Lung (tissue), 12 donors: ENCODE data around the gene CEACAM1. TPM values are rescaled to one million over a fixed set of nuclear protein-coding genes. Genes with fewer than 3 reads are reported as not detected.
"Not testable (repeated sequence)": the region's sequence is repeated elsewhere in the genome, so short reads cannot be mapped to it uniquely, and the experiment has no call there.

Source experiments
- ATAC-seq: fragments of 200-7000 bp; cut with Tn5 transposase; one replicate; pipeline ENCODE4 v1.9.1; 2020; ENCODE audit warnings: moderate number of reproducible peaks; ENCODE audit not compliant: insufficient read depth, low FRiP score
- DNase-seq, 3 donors: peaks; one replicate each; pipeline ENCODE4 v3.0.0-alpha.2; 2013 to 2017
- H3K27ac ChIP-seq, 2 donors: one replicate each; pipeline ENCODE4 v1.5.1; 2013; ENCODE audit warnings: mild to moderate bottlenecking in 2 of 2, moderate library complexity in 2 of 2, control low read depth in 1 of 2, inconsistent platforms in 1 of 2, low read depth in 1 of 2, low read length in 1 of 2
- H3K27me3 ChIP-seq, 3 donors: one replicate each; pipeline ENCODE4 v1.5.1; 2013; ENCODE audit warnings: low read length in 2 of 3; ENCODE audit not compliant: control insufficient read depth in 3 of 3, insufficient read depth in 3 of 3
- H3K36me3 ChIP-seq, 4 donors: one replicate each; pipeline ENCODE4 v1.5.1; 2013; ENCODE audit warnings: low read length in 4 of 4, mild to moderate bottlenecking in 1 of 4, moderate library complexity in 1 of 4; ENCODE audit not compliant: control insufficient read depth in 4 of 4, insufficient read depth in 4 of 4
- H3K4me1 ChIP-seq, 5 donors: one replicate each; pipeline ENCODE4 v1.5.1; 2013; ENCODE audit warnings: low read length in 5 of 5, mild to moderate bottlenecking in 2 of 5, moderate library complexity in 1 of 5; ENCODE audit not compliant: control insufficient read depth in 5 of 5, insufficient read depth in 5 of 5
- H3K4me3 ChIP-seq: one replicate; pipeline ENCODE4 v1.5.1; 2013; ENCODE audit warnings: mild to moderate bottlenecking, control low read depth, moderate library complexity
- H3K9ac ChIP-seq, 2 donors: one replicate each; pipeline ENCODE4 v1.5.1; 2013; ENCODE audit warnings: low read length in 2 of 2, control low read depth in 1 of 2; ENCODE audit not compliant: insufficient read depth in 1 of 2
- H3K9me3 ChIP-seq, 4 donors: one replicate each; pipeline ENCODE4 v1.5.1; 2013; ENCODE audit warnings: low read length in 3 of 4, mild to moderate bottlenecking in 1 of 4, moderate library complexity in 1 of 4; ENCODE audit not compliant: control insufficient read depth in 4 of 4, insufficient read depth in 3 of 4
- WGBS, 2 donors: extraction: QIAGEN DNeasy Blood & Tissue Kit; methylation state at CpG; one replicate each; pipeline ENCODE4 v1.1.7; 2013; 5-methylcytosine and 5-hydroxymethylcytosine counted together
- polyA plus RNA-seq, 2 donors: library from polyadenylated mRNA; stranded (reverse); fragments of 200-250 nt; gene quantifications; one replicate each; pipeline ENCODE4 v1.2.1, GENCODE V29; 2013
- total RNA-seq, 2 donors: library from RNA; depleted of rRNA in 1 of 2; stranded (reverse); fragments of >200 nt in 1 of 2; gene quantifications; one replicate each; pipeline ENCODE4 v1.2.1, GENCODE V29; 2014 to 2021
- TF ChIP-seq, protein P1 (sequence below): IDR thresholded peaks from 2 replicates; pipeline ENCODE4 v1.5.1; 2012; ENCODE audit warnings: mild to moderate bottlenecking; ENCODE audit errors: control extremely low read depth, extremely low read depth
- donor health status: control.
- donor health status: control.
- donor health status: Bipolar disorder and iron deficiency.
- donor health status: healthy.
- donor health status: DM: yes; HTN: yes; CAD: no.

Gene CEACAM1
- total and polyA plus RNA-seq, 4 donors, result 3.6 to 26.8 (median 10.3) TPM

- Histone ChIP-seq H3K36me3 (no peaks in the 10 kb centered on the region), H3K4me3 (no peak overlapping the region), H3K27me3 (no peaks in the 10 kb centered on the region), H3K9ac (no peak overlapping the region), H3K4me1 (peaks cover 0 to 8% (median 0%) of the 10 kb centered on the region in 5 donors), H3K9me3 (no peaks in the 10 kb centered on the region), H3K27ac (no peak overlapping the region)
- TF ChIP-seq, protein P1, sequence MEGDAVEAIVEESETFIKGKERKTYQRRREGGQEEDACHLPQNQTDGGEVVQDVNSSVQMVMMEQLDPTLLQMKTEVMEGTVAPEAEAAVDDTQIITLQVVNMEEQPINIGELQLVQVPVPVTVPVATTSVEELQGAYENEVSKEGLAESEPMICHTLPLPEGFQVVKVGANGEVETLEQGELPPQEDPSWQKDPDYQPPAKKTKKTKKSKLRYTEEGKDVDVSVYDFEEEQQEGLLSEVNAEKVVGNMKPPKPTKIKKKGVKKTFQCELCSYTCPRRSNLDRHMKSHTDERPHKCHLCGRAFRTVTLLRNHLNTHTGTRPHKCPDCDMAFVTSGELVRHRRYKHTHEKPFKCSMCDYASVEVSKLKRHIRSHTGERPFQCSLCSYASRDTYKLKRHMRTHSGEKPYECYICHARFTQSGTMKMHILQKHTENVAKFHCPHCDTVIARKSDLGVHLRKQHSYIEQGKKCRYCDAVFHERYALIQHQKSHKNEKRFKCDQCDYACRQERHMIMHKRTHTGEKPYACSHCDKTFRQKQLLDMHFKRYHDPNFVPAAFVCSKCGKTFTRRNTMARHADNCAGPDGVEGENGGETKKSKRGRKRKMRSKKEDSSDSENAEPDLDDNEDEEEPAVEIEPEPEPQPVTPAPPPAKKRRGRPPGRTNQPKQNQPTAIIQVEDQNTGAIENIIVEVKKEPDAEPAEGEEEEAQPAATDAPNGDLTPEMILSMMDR, result no peak
- DNase-seq (no peak), ATAC-seq (no peak)
Observed at GRCh38 chr19:42508892-42509444, 19.3 kb downstream of the CEACAM1 start.

DNA sequence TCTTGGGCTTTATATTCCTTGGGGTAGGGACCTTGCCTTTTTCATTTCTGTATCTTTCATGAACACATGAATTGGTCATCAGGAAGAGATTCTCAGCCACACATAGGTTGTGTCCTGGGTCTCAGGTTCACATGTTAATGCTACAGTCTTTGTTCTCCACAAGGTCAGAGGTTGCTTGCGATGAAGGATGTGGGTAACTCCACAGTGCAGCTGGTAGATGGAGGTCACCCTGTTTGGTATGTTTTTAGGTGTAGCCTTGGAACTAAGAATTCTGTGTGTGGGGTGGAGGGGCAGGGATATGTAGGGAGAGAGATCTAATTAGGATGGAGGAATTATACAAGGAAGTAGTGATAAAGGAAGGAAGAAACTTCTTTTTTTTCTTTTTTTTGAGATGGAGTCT lies 23.2 kb downstream of the CEACAM1 start:
- Histone ChIP-seq H3K27ac (no peak overlapping the region), H3K27me3 (no peaks in the 10 kb centered on the region), H3K4me1 (no peaks in the 10 kb centered on the region), H3K9ac (no peak overlapping the region), H3K9me3 (no peaks in the 10 kb centered on the region), H3K4me3 (no peak overlapping the region), H3K36me3 (no peaks in the 10 kb centered on the region)
- no peak for DNase-seq
- TF ChIP-seq, protein P1, result no peak
- no peak for ATAC-seq
- WGBS, 2 donors, result 55 to 99% methylated on average over 1 of the region's 1 CpG

GRCh38 chr19:42501733-42502132 lies 26.5 kb downstream of the CEACAM1 start:
- Histone ChIP-seq H3K27me3 (no peaks in the 10 kb centered on the region), H3K4me3 (no peak overlapping the region), H3K4me1 (peaks cover 0 to 7% (median 0%) of the 10 kb centered on the region in 5 donors), H3K27ac (no peak overlapping the region), H3K9ac (no peak overlapping the region), H3K36me3 (no peaks in the 10 kb centered on the region), H3K9me3 (no peaks in the 10 kb centered on the region)
- no peak for DNase-seq
- TF ChIP-seq, protein P1, result no peak
- ATAC-seq, result no peak
- WGBS, 2 donors, result 82 to 83% methylated on average over 1 of the region's 1 CpG

DNA sequence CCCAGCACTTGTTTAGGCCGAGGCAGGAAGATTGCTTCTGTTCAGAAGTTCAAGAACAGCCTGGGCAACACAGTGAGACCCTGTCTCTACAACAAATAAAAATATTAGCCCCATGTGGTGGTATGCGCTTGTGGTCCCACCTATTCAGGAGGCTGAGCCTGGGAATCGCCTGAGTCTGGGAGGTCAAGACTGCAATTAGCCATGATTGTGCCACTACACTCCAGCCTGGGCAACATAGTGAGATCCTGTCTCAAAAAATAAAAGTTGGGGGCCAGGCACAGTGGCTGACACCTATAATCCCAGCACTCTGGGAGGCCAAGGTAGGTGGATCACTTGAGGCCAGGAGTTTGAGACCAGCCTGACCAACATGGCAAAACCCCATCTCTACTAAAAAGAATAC lies 27.0 kb downstream of the CEACAM1 start:
- not testable (repeated sequence) for H3K4me1 ChIP-seq, H3K4me3 ChIP-seq, H3K27ac ChIP-seq, H3K9me3 ChIP-seq, H3K9ac ChIP-seq, H3K36me3 ChIP-seq, DNase-seq, H3K27me3 ChIP-seq, ATAC-seq
- 99% methylated on average over 3 of the region's 3 CpGs for WGBS, 2 donors
